GM21367 (cell line): ENCODE data around the gene TARS3.

Source experiments
- ATAC-seq: cut with Tn5 transposase; IDR thresholded peaks from one replicate; pipeline ENCODE4 v1.9.1; 2021; ENCODE audit not compliant: unreplicated experiment

Gene TARS3

GRCh38 chr15:101625184-101625583 is 99.1 kb downstream of the TARS3 start:
- ATAC-seq, result no peak

GRCh38 chr15:101623367-101624304 is 100.6 kb downstream of the TARS3 start:
- no peak for ATAC-seq

- no peak for ATAC-seq
These were observed 102.3 kb downstream of the TARS3 start for GRCh38 chr15:101621961-101622360.

GRCh38 chr15:101620671-101621070 is 103.6 kb downstream of the TARS3 start:
- no peak for ATAC-seq

DNA sequence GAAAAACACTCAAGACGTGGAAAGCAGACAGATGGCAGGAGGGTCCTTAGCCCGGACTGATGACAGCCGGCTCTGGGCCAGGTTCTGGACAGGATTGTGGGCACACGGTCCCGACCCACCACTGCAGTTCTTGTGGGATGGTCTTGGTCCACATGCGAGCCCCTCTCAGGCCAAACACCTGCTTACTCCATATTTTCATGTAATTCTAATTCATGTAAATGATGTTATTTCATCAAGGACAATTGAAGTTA is 104.7 kb downstream of the TARS3 start:
- ATAC-seq, result no peak

GRCh38 chr15:101618851-101619614 is 105.2 kb downstream of the TARS3 start:
- ATAC-seq, result no peak

DNA sequence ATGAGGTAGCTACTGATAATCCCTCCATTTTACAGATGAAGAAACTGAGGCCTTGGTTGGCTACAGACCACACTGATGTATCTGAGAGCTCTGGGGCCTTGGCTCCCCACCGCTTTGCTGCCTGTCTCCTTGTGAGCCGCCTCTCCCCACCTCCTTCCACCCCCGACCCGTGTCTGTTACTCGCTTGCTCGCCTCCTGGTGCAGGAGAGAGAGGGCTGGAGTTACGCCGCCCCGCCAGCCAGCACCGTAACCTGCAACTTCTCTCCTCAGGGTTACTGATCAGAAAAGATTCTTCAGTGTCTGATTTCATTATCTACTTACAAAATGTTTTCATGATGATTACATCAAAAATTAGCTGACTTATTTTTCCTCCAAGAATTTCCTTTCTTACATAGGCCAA is 106.2 kb downstream of the TARS3 start:
- ATAC-seq, result no peak

GRCh38 chr15:101617390-101617965 is 106.8 kb downstream of the TARS3 start:
- no peak for ATAC-seq

- no peak for ATAC-seq
These were observed 108.1 kb downstream of the TARS3 start for GRCh38 chr15:101615986-101616848.

DNA sequence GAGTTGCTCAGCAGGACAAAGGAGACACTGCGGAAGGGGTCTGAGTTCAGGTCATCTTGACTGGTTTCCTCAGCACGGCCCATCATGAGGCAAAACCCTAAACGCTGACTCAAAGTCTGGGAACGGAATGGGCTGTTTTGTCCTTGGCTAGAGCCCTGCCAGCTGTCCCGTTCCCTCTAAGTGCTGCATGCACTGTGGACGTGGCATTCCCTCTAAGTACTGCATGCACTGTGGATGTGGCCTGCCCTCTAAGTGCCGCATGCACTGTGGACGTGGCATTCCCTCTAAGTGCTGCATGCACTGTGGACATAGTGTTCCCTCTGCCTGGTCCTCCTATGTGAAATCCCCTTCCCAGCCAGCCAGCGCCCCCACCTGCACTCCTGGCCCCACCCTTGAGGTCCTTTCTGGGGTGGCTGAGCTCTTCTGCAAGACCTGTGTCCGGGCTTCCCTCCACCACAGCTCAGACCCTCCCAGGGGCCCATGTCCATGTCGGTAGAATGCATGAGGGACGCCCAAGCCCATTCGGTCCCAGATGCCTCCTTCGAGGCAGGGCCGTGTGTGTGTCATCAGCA is 108.8 kb downstream of the TARS3 start:
- no peak for ATAC-seq

DNA sequence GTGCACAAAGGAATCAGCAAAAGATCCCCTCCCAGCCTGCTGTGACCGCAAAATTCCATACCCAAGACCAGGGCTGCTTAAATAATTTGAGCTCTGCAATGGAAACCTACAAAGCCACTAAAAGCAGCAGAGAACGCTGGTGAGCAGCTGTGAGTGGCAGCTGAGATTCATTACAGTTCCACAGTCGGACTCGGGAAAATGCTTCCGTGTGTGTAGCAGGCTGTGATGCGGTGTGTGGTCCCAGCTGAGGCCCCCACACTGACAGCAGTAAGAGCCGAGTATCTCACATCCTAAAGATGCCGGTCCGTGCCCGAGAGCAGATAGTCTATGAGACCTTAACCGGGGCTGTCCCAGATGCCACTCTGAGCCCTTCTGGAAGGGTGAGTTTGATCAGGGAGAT is 109.5 kb downstream of the TARS3 start:
- ATAC-seq, result no peak

- no peak for ATAC-seq
These were observed 110.2 kb downstream of the TARS3 start for GRCh38 chr15:101614001-101614585.

- no peak for ATAC-seq
These were observed 110.9 kb downstream of the TARS3 start for GRCh38 chr15:101613130-101614000.

- no peak for ATAC-seq
These were observed 111.6 kb downstream of the TARS3 start for GRCh38 chr15:101612676-101613075.

- ATAC-seq, result no peak
These were observed 112.5 kb downstream of the TARS3 start for GRCh38 chr15:101611580-101612299.

- no peak for ATAC-seq
These were observed 113.3 kb downstream of the TARS3 start for GRCh38 chr15:101611007-101611406.

- ATAC-seq, result no peak
These were observed 113.7 kb downstream of the TARS3 start for GRCh38 chr15:101610611-101611000.

- no peak for ATAC-seq
These were observed 114.3 kb downstream of the TARS3 start for GRCh38 chr15:101609742-101610610.
